UCSD-AML1 (cell line): ENCODE results near the gene DHX35.
"Not testable (repeated sequence)": the region's sequence is repeated elsewhere in the genome, so short reads cannot be mapped to it uniquely, and the experiment has no call there.

Experiments
- DNase-seq: peaks from one replicate; lab custom pipeline; 2025; ENCODE audit not compliant: unreplicated experiment; lab: John Stamatoyannopoulos, UW

The DHX35 gene

DNA sequence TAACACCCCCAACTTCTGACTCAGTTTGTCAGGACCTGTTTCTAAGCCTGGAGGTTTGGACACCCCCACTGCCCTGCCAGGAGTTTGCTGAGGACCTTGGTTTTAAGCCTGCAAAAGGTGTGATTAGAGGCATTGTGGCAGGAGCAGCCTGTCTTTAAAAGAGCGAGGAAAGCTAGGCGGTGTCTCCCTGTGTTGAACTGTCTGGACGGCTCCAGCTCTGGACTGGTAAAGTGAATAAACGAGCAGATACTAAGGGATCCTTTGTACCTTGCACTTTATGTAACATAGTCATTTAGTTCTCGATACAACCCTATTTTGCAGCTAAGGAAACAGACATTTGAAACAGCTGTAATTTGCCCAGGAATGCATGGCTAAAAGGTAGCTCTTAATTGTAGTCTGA is 21.5 kb upstream of the DHX35 start:
- no peak for DNase-seq

- DNase-seq, result no peak
Observed at GRCh38 chr20:38941726-38942389, 20.3 kb upstream of the DHX35 start.

GRCh38 chr20:38945012-38945411 is 17.1 kb upstream of the DHX35 start:
- DNase-seq, result no peak

GRCh38 chr20:38946836-38947235 is 15.3 kb upstream of the DHX35 start:
- no peak for DNase-seq

DNA sequence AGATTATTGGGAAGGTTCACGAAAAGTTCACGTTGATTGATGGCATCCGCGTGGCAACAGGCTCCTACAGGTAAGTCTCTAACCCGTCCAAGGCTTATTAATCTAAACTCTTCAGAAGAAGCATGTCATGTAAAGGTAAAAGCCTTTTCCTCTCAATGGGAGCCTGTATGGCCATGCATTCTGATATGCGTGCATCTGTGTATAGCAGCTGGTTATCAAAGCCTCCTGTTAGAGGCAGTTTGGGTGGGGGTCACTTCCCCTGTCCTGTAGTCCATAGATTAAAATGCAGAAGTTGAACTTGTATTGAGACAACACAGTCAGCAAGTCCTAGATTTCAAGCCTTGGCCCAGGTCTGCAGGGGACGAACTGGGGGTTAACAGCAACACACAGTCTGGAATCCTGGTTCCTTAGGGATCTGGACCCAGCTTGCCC is 14.2 kb upstream of the DHX35 start:
- DNase-seq, result no peak

DNA sequence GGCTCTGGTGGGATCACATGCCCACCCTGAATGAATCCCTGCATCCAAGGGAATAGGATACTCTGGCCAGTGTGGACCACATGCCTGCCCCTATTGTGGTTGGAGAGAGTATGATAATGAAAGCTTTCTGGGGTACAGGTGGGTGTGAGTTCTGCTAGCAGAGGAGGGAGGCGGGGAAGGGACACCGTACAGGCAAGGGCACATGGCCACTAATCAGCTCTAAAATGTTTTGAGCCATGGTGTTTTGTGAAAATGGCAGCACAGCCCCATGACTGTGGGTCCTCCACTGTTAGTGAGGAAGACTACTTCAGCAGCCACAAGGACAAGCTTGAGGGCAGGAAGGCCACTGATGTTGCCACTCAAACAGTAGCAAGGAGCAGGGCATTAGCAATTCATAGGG is 11.9 kb upstream of the DHX35 start:
- no peak for DNase-seq

DNA sequence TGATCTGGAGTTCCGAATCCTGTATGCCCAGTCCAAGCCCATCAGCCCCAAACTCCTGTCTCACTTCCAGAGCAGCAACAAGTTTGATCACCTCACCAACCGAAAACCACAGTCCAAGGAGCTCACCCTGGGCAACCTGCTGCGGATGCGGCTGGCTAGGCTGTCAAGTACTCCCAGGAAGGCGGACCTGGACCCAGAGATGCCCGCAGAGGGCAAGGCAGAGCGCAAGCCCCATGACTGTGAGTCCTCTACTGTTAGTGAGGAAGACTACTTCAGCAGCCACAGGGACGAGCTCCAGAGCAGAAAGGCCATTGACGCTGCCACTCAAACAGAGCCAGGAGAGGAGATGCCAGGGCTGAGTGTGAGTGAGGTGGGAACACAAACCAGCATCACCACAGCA is 10.5 kb upstream of the DHX35 start:
- no peak for DNase-seq

DNA sequence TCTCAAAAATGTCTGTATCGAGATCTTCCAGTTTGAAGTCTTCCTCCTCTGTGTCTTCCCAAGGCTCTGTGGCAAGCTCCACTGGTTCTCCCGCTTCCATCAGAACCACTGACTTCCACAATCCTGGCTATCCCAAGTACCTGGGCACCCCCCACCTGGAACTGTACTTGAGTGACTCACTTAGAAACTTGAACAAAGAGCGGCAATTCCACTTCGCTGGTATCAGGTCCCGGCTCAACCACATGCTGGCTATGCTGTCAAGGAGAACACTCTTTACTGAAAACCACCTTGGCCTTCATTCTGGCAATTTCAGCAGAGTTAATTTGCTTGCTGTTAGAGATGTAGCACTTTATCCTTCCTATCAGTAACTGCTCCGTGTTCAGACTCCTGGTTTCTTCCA is 10.0 kb upstream of the DHX35 start:
- no peak for DNase-seq

DNA sequence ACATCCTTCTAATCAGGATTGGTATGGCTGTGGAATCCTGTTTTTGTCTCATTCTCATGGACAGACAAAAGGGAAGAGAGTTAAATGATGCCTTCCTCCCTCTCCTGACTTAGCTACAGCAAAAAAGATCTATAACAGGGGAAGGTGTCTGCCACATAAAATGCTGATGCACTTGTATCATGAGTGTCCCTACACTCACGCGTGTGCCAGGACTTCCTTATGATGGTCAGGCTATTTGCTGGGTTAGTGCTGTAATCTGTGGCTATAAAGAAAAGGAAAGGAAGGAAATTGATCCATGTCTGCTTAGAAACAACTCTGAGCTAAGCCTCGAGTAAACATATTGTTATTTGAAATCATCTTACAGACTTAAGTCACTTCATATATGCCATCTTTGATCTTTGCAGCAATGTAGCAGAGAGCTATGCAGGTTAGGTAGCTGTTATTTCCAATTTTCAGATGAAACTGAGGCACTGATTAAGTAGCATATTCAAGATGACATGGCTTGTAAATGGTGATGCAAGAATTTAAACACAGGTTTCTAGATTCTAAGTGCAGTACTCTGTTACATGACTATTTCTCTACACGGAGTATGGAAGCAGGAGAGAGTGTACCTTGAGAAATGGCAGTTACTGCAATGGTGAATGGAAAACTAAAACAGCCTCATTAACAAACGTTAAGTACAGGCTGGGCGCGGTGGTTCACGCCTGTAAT is 8.4 kb upstream of the DHX35 start:
- DNase-seq, result no peak

GRCh38 chr20:38957235-38957876 is 4.8 kb upstream of the DHX35 start:
- no peak for DNase-seq

DNA sequence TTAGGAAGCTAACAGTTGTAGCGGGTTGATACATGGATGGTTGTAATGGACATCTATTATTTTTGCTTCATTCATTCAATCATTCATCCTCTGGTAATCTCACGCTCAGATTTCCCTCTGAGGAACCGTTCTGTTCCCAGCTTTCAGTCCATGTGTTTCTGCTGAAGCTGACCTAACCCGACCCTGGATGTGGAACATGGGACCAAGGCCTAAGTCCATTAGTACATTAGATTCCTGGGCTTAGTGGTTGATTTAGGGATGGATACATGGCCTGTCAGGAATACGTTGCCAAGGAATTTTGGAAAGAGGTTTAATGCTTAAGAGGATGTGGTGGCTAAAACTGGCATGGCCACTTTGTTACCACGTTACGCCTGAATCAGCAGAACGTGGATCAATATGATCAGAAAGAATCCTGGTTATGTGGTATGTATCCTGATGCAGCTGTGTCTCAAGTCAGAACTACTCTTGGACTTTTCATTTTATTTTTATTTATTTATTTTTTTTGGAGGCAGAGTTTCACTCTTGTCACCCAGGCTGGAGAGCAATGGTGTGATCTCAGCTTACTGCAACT is 4.1 kb upstream of the DHX35 start:
- DNase-seq, result no peak

- not testable (repeated sequence) for DNase-seq
Observed at GRCh38 chr20:38960187-38960687, 1.9 kb upstream of the DHX35 start.

GRCh38 chr20:38961530-38962043 is 557 bp upstream of the DHX35 start:
- no peak for DNase-seq

DNA sequence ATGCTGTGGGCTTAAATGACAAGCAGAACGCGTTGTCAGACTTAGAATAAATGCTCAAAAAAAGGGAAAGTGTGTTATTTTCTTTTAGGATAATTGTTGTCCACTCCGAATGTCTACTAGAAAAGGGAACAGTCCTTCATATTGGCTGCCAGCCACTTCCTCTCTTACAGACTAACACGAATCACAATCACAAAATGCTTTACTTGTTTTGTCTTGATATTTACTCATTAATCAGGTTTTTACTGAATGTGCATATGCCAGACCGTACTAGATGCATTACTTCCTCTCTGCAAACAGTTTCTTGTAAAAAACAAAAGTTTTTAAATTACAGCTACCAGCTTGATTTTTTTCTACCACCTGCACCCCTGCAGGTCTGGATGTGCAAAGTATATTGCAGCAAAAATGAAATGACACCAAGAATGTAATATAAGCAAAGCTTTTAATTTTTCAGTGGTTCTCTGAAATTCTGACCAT is 821 bp downstream of the DHX35 start:
- DNase-seq, result no peak

GRCh38 chr20:38963745-38964144 is 1.6 kb downstream of the DHX35 start:
- DNase-seq, result no peak

GRCh38 chr20:38965264-38965663 is 3.1 kb downstream of the DHX35 start:
- DNase-seq, result no peak

DNA sequence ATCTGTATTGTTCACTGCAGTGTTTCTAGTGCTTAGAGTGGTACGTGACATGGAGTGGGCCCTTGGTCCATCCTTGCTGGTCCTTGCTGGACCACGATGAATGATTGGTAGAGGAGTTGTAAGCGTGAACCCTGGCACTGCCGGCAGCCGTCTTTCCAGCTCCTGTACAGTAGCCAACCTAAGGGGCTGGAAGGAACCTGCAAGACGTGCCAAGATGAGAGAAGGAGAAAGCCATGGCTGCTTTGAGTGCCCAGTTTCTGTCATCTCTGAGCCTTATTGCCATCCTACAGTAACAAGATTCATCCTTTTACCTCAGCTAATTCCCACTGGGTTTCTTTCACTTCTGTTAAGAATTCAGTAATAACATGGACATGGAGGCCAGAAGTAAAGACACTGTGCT is 5.9 kb downstream of the DHX35 start:
- no peak for DNase-seq

GRCh38 chr20:38969708-38970107 is 7.6 kb downstream of the DHX35 start:
- no peak for DNase-seq

- no peak for DNase-seq
Observed at GRCh38 chr20:38970302-38970701, 8.2 kb downstream of the DHX35 start.

GRCh38 chr20:38973107-38973506 is 11.0 kb downstream of the DHX35 start:
- no peak for DNase-seq

GRCh38 chr20:38973645-38974044 is 11.5 kb downstream of the DHX35 start:
- DNase-seq, result no peak
